ENCODE results near the gene NUDT19.
"Not testable (repeated sequence)": the region's sequence is repeated elsewhere in the genome, so short reads cannot be mapped to it uniquely, and the experiment has no call there.

NUDT19 gene

DNA sequence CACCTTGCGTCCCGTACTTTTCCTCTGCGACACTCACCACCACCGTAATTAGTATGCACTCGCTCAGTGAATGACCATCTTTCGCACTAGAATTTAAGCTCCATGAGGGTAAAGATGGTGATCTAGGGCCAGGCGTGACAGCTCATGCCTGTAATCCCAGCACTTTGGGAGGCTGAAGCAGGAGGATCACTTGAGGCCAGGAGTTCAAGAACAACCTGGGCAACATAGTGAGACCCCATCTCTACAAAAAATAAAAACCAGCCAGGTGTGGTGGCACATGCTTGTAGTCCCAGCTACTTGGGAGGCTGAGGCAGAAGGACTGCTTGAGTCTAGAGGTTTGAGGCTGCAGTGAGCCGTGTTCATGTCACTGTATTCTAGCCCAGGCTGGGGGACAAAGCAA, 35.2 kb upstream of the NUDT19 start:
- POLR2A ChIA-PET; H3K27ac ChIP-seq (ENCODE audit: extremely low read depth, low read depth, low read length); H3K9me3 ChIP-seq (ENCODE audit: control insufficient read depth, insufficient read depth, low read depth, low read length); H3K4me3 ChIP-seq (ENCODE audit: low read depth, low read length): not testable (repeated sequence)
- Histone ChIP-seq H3K4me1 (ENCODE audit: control insufficient read depth, insufficient read depth, low read length) (peaks cover 13% of the 10 kb centered on the region), H3K36me3 (ENCODE audit: control insufficient read depth in 2 of 2, insufficient read depth in 1 of 2, low read length in 2 of 2) (peaks cover 23 to 74% of the 10 kb centered on the region in 2 experiments)
- CTCF ChIA-PET: interaction anchor here (0.7 to 2.2 kb wide), 7 partner anchors 8 to 963 kb away, joined by 3 to 6 read pairs (median 5); no protein-coding TSS in a partner anchor
- TF ChIP-seq ZNF121 (tag by site-specific recombination; IDR thresholded peaks at IDR 0.05): peak; percentile 72

DNA sequence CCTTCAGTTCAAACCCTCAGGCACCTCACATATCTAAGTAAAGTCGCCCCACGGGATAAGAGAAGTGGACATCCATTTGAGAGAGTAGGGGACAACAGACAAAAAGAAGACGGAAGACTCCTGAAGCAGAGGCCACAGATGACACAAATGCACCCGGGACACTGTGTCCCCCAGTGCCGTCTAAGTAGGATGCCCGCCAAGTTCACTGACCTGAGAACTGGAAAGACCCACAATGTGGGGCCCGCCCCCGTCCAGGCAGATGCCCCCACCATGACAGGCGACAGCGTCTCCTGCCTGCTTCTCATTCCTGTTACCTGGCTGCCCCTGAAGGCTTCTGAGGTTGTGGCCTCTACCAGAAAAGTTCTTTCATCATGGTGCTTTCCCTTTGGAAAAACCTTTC, 33.5 kb upstream of the NUDT19 start:
- Histone ChIP-seq H3K4me3 (ENCODE audit: low read depth, low read length) (no peak overlapping the region), H3K27ac (ENCODE audit: extremely low read depth, low read depth, low read length) (no peak overlapping the region), H3K9me3 (ENCODE audit: control insufficient read depth, insufficient read depth, low read depth, low read length) (no peaks in the 10 kb centered on the region), H3K4me1 (ENCODE audit: control insufficient read depth, insufficient read depth, low read length) (peaks cover 4% of the 10 kb centered on the region; the same call in 1 of the 2 replicates), H3K36me3 (ENCODE audit: control insufficient read depth in 2 of 2, insufficient read depth in 1 of 2, low read length in 2 of 2) (peaks cover 23 to 73% of the 10 kb centered on the region in 2 experiments)
- CTCF ChIA-PET: interaction anchor here (2.2 kb wide), 1 partner anchor 10 kb away, joined by 6 read pairs; no protein-coding TSS in a partner anchor
- POLR2A ChIA-PET: no interaction called here
- TF ChIP-seq ZNF658 (tag by site-specific recombination; IDR thresholded peaks at IDR 0.05): no peak

DNA sequence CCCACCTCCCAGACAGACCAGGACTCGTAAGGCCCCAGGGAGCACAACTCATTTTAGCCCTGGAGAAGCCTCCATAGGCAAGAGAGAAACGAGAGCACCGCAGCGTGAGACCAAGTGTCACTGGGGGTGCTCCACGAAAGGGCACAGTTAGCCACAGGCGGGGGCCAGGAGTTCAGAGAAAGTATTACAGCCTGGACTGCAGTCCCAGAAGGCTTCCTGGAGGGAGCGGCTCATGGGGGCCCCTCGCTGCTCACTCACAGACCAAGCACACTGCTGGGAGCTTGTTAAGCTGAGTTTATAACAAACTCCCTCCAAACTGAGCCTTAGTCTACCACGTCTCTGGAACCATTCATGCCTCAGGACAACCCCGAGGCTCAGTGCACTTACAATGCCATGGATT, 33.1 kb upstream of the NUDT19 start:
- no peaks in the 10 kb centered on the region for H3K4me1 ChIP-seq (ENCODE audit: control insufficient read depth, insufficient read depth, low read length)
- 0 out of 2 replicates have a peak, but pooled peaks have one; percentile 14 for TF ChIP-seq ZIC2 (tag by site-specific recombination; IDR thresholded peaks at IDR 0.05)
- no peak for TF ChIP-seq ZNF121 (tag by site-specific recombination; IDR thresholded peaks at IDR 0.05)
- H3K36me3 ChIP-seq (ENCODE audit: control insufficient read depth in 2 of 2, insufficient read depth in 1 of 2, low read length in 2 of 2): peaks cover 23 to 73% of the 10 kb centered on the region in 2 experiments
- H3K9me3 ChIP-seq (ENCODE audit: control insufficient read depth, insufficient read depth, low read depth, low read length): no peaks in the 10 kb centered on the region
- H3K27ac ChIP-seq (ENCODE audit: extremely low read depth, low read depth, low read length): no peak overlapping the region
- H3K4me3 ChIP-seq (ENCODE audit: low read depth, low read length): no peak overlapping the region
- ChIA-PET CTCF (no interaction called here), POLR2A (no interaction called here)

DNA sequence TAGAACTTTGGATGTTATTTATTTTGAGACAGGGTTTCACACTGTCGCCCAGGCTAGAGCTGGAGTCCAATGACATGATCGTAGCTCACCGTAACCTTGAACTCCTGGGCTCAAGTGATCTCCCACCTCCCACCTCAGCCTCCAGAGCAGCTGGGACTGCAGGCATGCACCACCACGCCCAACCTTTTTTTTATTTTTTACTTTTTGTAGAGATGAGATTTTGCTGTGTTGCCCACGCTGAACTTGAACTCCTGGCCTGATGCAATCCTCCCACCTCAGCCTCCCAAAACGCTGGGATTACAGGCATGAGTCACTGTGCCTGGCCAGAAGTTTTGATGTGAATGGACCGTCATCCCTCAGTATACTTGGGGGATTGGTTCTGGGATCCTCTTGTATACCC, 30.3 kb upstream of the NUDT19 start:
- TF ChIP-seq ZFHX2 (tag by site-specific recombination; conservative IDR thresholded peaks at IDR 0.05) (peak; percentile 91), ZNF544 (tag by site-specific recombination; IDR thresholded peaks at IDR 0.05) (no peak), EGR2 (tag by site-specific recombination; IDR thresholded peaks at IDR 0.05; ENCODE audit: low read depth) (peak; percentile 95)
- TF ChIP-seq, protein P1, sequence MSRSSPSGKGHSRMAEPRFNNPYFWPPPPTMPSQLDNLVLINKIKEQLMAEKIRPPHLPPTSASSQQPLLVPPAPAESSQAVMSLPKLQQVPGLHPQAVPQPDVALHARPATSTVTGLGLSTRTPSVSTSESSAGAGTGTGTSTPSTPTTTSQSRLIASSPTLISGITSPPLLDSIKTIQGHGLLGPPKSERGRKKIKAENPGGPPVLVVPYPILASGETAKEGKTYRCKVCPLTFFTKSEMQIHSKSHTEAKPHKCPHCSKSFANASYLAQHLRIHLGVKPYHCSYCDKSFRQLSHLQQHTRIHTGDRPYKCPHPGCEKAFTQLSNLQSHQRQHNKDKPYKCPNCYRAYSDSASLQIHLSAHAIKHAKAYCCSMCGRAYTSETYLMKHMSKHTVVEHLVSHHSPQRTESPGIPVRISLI (tag by site-specific recombination; IDR thresholded peaks at IDR 0.05): 0 out of 2 replicates have a peak, but pooled peaks have one; percentile 10
- Histone ChIP-seq H3K27ac (ENCODE audit: extremely low read depth, low read depth, low read length) (peak overlapping the region; percentile 28; the same call in 1 of the 2 replicates), H3K4me3 (ENCODE audit: low read depth, low read length) (no peak overlapping the region), H3K36me3 (ENCODE audit: control insufficient read depth in 2 of 2, insufficient read depth in 1 of 2, low read length in 2 of 2) (peaks cover 11 to 64% of the 10 kb centered on the region in 2 experiments), H3K4me1 (ENCODE audit: control insufficient read depth, insufficient read depth, low read length) (no peaks in the 10 kb centered on the region), H3K9me3 (ENCODE audit: control insufficient read depth, insufficient read depth, low read depth, low read length) (no peaks in the 10 kb centered on the region)
- ChIA-PET CTCF (no interaction called here), POLR2A (no interaction called here)

DNA sequence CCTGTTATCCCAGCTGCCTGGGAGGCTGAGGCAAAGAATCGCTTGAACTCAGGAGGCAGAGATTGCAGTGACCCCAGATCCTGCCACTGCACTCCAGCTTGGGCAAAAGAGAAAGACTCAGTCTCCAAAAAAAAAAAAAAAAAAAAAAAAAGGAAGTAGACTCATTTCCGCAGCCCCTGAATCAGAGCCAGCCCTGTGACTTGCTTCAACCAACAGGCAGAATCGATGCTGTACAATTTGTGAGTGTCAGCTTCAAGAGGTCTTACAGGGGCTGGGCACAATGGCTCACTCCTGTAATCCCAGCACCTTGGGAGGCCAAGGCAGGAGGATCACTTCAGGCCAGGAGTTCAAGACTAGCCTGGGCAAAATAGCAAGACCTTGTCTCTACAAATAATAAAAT, 29.4 kb upstream of the NUDT19 start:
- POLR2A ChIA-PET: interaction anchor here (0.6 kb wide), 1 partner anchor 16 kb away, joined by 4 read pairs; no protein-coding TSS in a partner anchor
- Histone ChIP-seq H3K4me3 (ENCODE audit: low read depth, low read length) (no peak overlapping the region), H3K36me3 (ENCODE audit: control insufficient read depth in 2 of 2, insufficient read depth in 1 of 2, low read length in 2 of 2) (peaks cover 14 to 65% of the 10 kb centered on the region in 2 experiments), H3K27ac (ENCODE audit: extremely low read depth, low read depth, low read length) (no peak overlapping the region), H3K4me1 (ENCODE audit: control insufficient read depth, insufficient read depth, low read length) (no peaks in the 10 kb centered on the region), H3K9me3 (ENCODE audit: control insufficient read depth, insufficient read depth, low read depth, low read length) (no peaks in the 10 kb centered on the region)
- no peak for TF ChIP-seq PRDM1 (tag by site-specific recombination; IDR thresholded peaks at IDR 0.05)
- TF ChIP-seq, protein P1 (tag by site-specific recombination; IDR thresholded peaks at IDR 0.05): no peak
- CTCF ChIA-PET: interaction anchor here (0.5 kb wide), 1 partner anchor 1332 kb away, joined by 4 read pairs; no protein-coding TSS in a partner anchor

Measured in HEK293 (cell line).